Activated T-cell treated with anti-CD3 and anti-CD28 coated beads for 4 hours (primary cell): ENCODE measurements around the gene AKAP17A.
"Not testable (repeated sequence)": the region's sequence is repeated elsewhere in the genome, so short reads cannot be mapped to it uniquely, and the experiment has no call there.

Experiments used
- DNase-seq: peaks from one replicate; pipeline ENCODE4 v3.0.0-alpha.2; 2020

The AKAP17A gene

DNA sequence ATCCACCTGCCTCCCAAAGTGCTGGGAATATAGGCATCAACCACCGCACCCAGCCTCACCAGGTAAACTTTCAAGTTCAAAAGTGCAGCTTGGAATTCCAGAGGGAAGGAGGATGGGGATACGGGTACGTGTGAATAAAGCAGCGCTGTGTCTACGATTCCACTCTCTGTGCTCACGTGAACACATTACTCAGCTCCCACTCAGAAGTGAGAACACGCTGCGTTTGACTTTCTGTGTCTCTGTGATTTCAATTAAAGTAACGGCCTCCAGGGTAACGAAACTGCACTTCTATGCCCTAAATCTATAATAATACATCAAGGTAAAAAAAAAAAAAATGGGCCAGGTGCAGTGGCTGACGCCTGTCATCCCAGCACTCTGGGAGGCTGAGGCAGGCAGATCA lies 15.1 kb downstream of the AKAP17A start:
- no peak for DNase-seq

DNA sequence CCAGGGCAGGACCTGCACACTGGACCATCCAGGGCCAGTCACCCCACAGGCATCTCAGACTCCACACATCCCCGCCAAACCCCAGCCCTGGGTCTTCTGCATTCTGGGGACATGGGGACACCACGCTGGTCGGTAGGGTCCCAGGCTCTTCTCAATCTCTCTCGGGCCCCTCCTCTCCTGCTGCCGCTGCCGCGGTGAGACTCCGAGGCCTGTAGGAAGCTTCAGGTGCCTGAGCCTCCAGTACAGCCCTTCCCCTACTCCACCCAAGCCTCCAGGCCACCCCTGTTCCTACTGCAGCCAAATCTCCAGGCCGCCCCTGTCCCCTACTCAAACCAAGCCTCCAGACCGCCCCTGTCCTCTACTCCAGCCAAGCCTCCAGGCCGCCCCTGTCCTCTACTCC lies 17.9 kb downstream of the AKAP17A start:
- no peak for DNase-seq

DNA sequence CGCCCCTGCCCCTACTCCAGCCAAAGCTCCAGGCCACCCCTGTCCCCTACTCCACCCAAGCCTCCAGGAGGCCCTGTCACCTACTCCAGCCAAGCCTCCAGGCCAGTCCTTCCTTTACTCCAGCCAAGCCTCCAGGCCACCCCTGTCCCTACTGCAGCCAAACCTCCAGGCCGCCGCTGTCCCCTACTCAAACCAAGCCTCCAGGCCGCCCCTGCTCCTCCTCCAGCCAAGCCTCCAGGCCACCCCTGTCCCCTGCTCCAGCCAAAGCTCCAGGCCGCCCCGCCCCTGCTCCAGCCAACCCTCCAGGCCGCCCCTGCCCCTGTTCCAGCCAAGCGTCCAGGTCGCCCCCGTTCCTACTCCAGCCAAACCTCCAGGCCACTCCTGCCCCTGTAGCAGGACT lies 18.4 kb downstream of the AKAP17A start:
- DNase-seq: no peak

- no peak for DNase-seq
Observed at GRCh38 chrX:1610166-1610565, 18.8 kb downstream of the AKAP17A start.

DNA sequence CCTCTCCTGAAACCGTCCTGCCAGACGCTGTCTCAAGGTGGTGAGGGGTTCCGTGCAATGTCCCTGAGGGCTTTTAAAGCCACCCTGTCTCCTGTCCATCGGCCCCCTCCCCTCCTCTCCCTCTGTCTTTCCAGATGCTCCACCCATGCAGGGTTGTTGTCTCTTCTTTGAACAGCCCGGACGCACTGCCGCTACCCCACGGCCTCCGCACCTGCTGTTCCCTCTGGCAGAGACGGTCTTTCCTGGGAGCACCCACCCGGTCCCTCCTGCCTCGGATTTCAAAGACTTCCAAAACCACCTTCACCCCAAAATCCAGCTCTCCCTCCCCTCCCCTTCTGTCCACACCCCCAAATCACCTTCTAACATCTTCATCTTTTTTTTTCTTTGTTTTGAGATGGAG lies 19.3 kb downstream of the AKAP17A start:
- no peak for DNase-seq

DNA sequence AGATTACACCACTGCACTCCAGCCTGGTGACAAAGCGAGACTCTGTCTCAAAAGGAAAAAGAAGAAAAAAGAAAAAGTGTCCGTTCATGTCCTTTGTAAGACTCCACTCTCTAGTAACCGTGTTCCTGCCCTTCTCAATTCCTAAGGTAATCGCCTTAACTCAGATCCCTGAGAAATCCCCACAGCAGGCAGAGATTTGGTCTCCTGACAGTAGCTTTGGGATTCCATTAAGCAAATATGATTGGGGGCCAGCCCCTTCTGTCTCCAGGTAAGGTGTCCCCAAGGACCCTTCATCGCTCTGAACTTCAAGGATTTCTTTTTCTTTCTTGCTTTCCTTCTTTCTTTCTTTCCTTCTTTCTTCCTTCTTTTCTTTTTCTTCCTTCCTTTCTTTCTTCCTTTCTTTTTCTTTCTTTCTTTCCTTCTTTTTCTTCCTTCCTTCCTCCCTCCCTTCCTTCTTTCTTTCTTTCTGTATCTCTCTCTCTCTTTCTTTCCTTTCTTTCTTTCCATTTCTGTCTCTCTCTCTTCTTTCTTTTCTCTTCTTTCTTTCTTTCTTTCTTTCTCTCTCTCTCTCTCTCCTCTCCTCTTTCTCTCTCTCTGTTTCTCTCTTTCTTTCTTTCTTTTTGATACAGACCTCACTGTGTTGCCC lies 21.4 kb downstream of the AKAP17A start:
- DNase-seq: no peak

- no peak for DNase-seq
Observed at GRCh38 chrX:1614927-1615326, 23.5 kb downstream of the AKAP17A start, which contains the start of gene ASMT. ASMT (plus strand) TSS chrX:1615059; CDS start chrX:1615200, 141 bp downstream.

- DNase-seq: no peak
Observed at GRCh38 chrX:1618689-1619088, 27.3 kb downstream of the AKAP17A start.

DNA sequence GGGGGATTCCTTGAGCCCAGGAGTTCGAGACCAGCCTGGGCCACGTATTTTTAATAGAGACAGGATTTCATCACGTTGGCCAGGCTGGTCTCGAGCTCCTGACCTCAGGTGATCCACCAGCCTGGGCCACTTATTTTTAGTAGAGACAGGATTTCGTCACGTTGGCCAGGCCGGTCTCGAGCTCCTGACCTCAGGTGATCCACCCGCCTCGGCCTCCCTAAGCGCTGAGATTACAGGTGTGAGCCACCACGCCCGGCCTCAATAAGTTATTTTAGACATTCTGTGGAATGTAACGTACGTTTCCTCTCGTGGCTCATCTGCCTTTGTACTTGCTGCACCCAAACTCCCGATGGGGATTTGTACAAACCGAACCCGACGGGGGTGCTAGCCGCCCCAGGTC lies 32.3 kb downstream of the AKAP17A start:
- no peak for DNase-seq

- not testable (repeated sequence) for DNase-seq
Observed at GRCh38 chrX:1624158-1624860, 32.9 kb downstream of the AKAP17A start.

GRCh38 chrX:1624861-1625215 lies 33.4 kb downstream of the AKAP17A start:
- not testable (repeated sequence) for DNase-seq

DNA sequence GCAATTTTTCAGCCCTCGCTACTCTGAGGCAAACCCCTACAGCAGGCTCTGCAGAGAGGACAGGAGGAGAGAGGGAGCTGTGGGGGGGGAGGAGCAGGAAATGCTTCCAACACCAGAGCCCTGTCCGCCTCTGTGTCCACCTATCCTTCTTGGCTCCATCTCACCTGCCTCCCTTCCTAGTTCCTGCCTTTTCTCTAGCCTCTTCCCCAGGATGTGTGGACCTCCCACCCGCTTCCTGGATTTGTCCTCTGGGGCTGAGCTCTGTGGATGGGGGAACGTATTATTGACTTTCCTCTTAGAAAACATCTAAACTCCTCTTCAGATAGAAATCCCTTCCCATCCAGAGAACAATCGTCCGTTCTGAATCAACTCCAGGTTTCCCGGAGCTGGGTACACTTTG lies 37.8 kb downstream of the AKAP17A start:
- DNase-seq: no peak

DNA sequence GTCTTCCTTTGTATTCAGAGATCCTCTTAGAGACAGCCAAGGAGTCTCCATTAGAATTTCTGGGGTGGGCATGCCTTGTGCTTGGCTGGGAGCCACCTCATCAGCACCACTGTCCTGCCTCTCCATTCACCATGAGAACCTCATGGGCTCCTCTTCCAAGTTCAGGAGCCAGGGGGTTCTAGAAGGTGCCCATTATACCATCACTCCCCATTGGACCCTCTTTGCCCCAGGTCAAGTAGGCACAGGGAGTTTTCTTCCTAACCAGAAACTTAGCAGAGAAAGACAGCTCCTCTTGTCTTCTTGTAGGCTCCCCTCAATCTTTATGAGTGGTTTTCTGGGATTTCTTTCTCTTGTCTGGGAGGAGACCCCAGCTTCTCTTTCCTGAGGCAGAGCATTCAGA lies 54.6 kb downstream of the AKAP17A start:
- no peak for DNase-seq

GRCh38 chrX:1649621-1650020 lies 58.2 kb downstream of the AKAP17A start:
- no peak for DNase-seq
